Amygdala (tissue), 56 donors: ENCODE results near the gene NLRC4.
"Not testable (repeated sequence)": the region's sequence is repeated elsewhere in the genome, so short reads cannot be mapped to it uniquely, and the experiment has no call there.

Experiments used
- DNase-seq, 56 donors: peaks; one replicate each; lab custom pipeline; 2025; lab: John Stamatoyannopoulos, UW

The NLRC4 gene

DNA sequence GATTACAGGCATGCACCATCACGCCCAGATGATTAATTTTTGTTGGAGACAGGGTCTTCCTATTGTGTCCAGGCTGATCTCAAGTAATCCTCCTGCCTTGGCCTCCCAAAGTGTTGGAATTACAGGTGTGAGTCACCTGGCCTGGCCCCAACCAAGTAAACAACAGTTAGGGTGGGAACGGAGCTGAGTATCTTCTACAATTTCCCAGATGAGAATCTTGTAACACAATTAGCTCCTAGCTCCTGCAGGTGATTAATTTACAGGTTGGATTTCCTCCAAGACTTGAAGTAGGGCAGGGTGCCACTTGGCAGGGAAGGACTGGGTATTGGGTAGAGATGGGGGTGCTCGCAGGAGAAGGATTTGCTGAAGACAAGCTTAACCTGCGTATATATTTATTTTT, 17.8 kb downstream of the NLRC4 start:
- DNase-seq = no peak

DNA sequence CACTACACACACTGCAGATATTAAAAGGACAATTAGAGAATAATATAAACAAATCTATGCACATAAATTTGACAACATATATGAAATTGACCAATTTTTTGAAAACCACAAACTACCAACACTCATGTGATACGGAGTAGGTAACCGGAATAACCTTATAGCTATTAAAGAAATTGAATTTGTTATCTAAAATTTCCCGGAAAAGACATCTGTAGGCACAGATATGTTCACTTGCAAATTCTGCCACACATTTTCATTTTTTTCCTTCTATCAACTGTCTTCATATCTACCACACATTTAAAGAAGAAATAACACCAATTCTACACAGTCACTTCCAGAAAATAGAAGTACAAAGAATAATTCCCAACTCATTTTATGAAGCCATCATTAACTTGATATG, 22.4 kb downstream of the NLRC4 start:
- no peak for DNase-seq

DNA sequence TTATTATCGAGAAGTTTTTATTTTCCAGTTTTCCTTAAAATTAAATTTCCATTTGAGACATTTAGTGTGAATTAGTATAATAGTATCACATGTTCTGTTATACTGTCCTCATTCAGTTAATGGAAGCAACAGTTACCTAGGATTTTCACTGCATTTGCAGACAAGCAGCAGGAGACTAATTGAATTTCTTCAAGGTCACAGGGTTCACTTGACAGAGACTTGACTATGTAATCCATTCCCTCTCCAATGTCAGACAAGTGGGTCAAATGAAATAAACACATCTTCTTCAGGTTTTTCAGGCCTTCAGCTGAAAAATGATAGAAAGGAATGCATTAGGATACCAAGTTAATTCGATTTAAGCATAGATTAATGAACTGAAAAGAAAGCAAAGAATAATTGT, 26.7 kb downstream of the NLRC4 start:
- DNase-seq = no peak

DNA sequence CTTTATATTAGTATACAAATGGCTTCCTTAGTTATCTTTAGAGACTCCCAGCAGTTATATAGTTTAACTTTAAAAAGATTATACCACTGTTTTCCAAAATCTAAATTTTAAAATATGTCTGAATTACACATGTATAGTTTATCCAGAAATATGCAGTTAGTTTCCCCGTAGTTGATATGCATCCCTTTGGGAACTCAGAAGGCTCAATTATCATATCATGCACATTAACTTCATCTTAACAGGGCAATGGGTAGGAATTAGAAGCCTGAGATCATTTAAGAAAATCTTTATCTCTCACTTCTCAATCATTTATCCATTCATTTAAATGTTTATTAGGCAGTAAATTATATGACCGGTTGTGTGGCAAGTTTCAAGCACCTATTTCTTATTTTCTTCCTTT, 27.2 kb downstream of the NLRC4 start:
- DNase-seq = no peak

DNA sequence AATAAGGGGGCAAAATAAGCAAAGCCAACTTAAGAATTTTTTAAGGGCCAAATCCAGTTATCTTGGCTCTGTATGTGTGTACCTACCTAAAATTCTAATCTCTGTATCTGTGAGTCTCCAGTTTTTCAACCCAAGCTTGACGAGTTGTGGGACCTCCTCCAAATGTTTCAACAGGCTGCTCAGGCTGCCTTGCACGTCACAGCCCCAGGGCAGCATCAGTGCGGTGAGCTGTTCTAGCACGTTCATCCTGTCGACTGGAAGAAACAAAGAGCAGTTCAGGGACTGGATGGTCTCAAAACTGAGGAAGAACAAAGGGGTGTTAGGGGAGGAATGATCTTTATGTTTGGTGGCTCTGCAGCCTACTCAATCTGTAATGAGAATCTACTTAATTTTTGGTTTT, 29.4 kb downstream of the NLRC4 start:
- DNase-seq = no peak

DNA sequence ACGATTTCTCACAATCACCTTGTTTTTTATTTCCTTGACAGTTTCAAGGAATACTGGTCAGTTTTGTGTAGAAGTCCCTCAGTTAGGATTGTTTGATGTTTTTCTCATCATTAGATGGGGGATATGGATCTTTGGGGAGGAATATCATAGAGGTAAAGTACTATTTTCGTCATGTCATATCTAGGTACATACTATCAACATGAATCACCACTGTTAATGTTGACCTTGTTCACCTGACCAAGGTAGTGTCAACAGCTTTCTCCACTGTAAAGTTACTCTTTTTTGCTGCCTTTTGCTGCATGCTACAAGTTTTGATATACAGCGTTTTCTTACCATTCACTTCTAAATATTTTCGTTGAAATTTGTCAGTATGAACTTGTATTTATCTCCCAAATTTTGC, 32.7 kb downstream of the NLRC4 start:
- DNase-seq = no peak

- DNase-seq = no peak
Observed at GRCh38 chr2:32229635-32230034, 35.1 kb downstream of the NLRC4 start.

DNA sequence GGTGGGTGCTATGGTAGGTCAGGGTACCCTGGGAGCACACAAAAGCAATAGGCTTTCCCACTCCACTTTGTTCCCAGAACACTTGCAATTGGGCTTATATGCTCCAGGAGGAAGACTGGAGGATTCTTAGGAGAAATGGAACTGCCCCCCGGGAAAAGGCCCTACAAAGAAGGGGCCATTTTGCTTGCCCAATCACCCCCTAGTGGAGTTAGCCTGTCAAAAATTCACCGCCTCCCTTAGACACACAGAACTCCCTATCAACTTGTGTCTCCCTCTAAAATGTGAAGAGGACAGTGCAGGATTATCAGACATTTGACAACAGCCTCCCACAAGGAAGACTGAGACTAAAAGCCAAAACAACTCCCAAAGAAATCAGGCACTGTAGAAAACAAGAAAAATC, 36.5 kb downstream of the NLRC4 start:
- no peak for DNase-seq

DNA sequence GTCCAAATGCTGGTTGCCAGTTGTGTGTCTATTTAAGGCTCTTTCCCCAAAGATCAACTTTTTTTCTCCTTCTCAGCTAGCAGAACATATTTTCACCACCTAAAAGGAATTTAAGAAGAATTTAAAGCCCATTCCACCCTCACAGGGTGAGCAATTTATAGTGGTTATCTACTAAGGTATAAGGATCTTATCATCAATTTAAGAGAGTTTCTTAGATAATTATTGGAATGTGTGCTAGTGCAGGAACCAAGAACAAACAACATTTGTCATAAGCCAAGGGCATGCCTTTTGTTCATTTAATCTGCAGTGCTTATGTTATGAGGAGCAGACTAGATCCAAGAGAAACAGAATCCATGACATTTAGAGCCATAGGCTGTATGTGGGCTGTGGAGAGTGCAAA, 37.2 kb downstream of the NLRC4 start:
- no peak for DNase-seq

DNA sequence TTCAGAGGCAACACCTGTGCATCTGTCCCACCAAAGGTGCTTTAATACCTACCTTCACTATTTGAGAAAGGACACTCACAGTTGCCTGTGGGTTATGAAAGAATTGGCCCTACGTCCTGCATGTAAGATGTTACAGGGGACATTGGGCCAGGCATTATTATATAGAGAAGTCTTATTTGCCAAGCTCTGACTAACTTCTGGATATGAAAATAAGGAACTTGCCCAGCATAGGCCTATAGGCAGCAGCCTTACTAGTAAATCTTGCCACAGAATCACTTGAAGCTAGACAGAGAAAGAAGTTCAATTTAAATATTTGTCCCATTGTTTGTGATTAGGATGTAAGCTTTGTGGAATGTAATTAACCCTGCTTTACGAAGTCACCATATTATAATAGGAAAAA, 41.7 kb downstream of the NLRC4 start:
- no peak for DNase-seq

DNA sequence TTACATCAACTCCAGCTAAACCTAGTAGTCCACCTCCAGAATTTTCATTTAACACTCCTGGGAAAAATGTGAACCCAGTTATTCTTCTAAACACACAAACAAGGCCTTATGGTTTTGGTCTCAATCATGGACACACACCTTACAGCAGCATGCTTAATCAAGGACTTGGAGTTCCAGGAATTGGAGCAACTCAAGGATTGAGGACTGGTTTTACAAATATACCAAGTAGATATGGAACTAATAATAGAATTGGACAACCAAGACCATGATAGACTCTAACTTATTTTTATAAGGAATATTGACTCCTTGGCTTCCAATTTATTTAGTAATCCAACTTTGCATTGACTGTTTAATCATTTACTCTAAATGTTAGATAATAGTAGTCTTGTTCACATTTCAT, 44.2 kb downstream of the NLRC4 start:
- DNase-seq = no peak

DNA sequence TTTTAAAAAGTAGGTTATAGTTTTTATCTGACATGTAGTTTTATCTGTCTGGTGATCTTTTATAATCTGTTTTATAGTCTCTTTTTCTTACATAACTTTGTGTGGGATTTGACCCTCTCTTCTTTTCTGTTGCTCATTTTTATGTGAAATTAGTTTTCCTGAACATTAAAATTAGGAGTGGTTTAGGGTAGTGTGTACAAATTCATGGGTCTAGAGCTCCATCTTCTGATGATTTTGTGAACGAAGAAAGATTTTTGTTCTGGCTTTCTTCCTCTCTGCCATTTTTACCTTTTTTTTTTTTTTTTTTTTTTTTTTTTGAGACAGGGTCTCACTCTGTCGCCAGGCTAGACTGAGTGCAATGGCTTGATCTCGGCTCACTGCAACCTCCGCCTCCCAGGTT, 52.4 kb downstream of the NLRC4 start:
- DNase-seq = no peak

DNA sequence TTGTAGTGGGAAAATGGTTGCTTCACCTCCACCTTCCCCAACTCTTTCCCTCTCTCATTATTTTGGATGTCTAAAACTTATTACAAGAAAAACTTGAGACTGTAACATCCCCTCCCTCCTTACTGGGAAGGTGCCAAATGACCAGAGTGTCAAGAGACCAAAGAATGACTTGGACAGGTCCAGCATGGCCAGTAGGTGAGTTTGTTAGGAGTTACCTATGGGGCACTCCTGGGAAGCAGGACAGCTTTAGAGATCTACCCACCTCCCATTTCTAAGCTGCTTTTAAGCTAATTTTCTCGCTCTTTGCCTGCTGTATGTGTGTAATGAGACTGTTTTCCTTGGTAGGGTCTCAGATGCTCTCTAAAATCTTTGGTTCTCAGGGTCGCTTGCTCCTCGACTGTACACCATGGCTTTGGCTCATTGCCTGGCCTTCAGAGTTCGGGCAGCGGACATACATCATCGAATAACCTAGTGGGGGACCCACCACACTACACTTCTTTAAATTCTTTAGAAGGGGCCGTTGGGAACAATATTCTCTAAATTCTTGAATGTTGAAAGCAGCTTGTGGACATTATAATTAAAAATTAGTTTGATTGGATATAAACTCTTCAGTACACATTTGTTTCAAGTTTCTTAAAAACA, 53.8 kb downstream of the NLRC4 start:
- no peak for DNase-seq

GRCh38 chr2:32203428-32203827, 61.3 kb downstream of the NLRC4 start:
- DNase-seq = not testable (repeated sequence)

- no peak for DNase-seq
Observed at GRCh38 chr2:32200814-32201213, 63.9 kb downstream of the NLRC4 start.

DNA sequence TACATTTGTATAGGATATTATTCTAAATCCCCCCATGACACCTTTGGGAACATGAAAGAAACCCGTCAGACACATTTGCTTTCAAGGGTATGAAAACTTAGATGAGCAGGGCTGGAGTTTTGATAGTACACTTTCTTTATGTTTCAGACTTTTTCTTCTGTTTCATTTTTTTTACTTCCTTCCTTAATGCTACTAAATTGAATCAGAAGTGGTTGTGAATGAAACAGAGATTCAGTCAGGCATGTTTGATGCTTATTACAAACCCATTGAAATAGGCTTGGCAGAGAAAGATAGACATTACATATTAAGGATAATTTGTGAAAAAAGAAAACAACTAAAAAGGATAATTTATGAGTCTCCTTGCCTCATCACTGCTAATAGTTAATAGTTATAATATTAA, 72.3 kb downstream of the NLRC4 start:
- no peak for DNase-seq

DNA sequence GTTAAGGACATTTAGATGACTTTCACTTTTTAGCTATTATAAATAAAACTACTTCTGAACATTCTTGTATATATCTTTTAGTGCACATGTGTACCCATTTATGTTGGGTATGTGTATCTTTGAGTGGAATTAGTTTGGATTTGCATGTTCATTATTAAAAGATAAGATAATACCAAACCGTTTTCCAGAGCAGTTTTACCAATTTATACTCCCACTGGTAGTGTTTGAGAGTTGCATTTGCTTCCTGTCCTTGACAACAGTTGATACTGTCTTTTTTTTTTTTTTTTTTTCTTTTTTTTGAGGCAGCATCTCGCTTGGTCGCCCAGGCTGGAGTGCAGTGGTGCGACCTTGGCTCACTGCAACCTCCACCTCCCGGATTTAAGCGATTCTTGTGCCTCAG, 75.7 kb downstream of the NLRC4 start:
- no peak for DNase-seq

GRCh38 chr2:32182667-32183066, 82.0 kb downstream of the NLRC4 start:
- DNase-seq = no peak
